Tibial artery (tissue), 4 donors: ENCODE results near the gene PEAR1.

Experiments
- DNase-seq, 2 donors: peaks; one replicate each; pipeline ENCODE4 v3.0.0-alpha.2; 2019
- H3K27ac ChIP-seq, 2 donors: fragments of 200-600 bp; sonication (generic) in 1 of 2; 1 replicate in 1 of 2; 2 replicates in 1 of 2; pipeline ENCODE4 v1.5.1; 2018 to 2019; ENCODE audit warnings: mild to moderate bottlenecking in 1 of 2
- H3K27me3 ChIP-seq, 2 donors: fragments of 200-600 bp; sonication (generic) in 1 of 2; one replicate each; pipeline versions ENCODE4 v1.5.1 to v1.6.0; 2016 to 2019
- H3K36me3 ChIP-seq, 3 donors: fragments of 200-600 bp; sonication (generic) in 2 of 3; one replicate each; pipeline ENCODE4 v1.5.1; 2016 to 2019; ENCODE audit warnings: mild to moderate bottlenecking in 2 of 3
- H3K4me1 ChIP-seq, 4 donors: fragments of 200-600 bp; sonication (generic) in 2 of 4; 1 replicate in 3 of 4; 2 replicates in 1 of 4; pipeline ENCODE4 v1.5.1; 2016 to 2019
- H3K4me3 ChIP-seq, 2 donors: fragments of 200-600 bp; sonication (generic) in 1 of 2; 1 replicate in 1 of 2; 2 replicates in 1 of 2; pipeline ENCODE4 v1.5.1; 2018 to 2019; ENCODE audit warnings: mild to moderate bottlenecking in 2 of 2
- H3K9me3 ChIP-seq, 3 donors: fragments of 200-600 bp; sonication (generic) in 1 of 3; one replicate each; pipeline ENCODE4 v1.5.1; 2016 to 2019
- intact Hi-C: fragments of 100-400 bp; cut with DNase I; formaldehyde crosslinking; loops from one replicate; pipeline ENCODE4 v1.15.0; 2023; ENCODE audit warnings: low total_unique reads
- TF ChIP-seq, protein P1 (sequence below), 2 experiments: fragments of 200-600 bp in 1 of 2; fragments of 450-650 bp in 1 of 2; IDR thresholded peaks; one replicate each; pipeline ENCODE4 v1.5.1; 2017 to 2019; ENCODE audit warnings: antibody characterized with exemption in 2 of 2, mild to moderate bottlenecking in 1 of 2, moderate library complexity in 1 of 2

The PEAR1 gene

DNA sequence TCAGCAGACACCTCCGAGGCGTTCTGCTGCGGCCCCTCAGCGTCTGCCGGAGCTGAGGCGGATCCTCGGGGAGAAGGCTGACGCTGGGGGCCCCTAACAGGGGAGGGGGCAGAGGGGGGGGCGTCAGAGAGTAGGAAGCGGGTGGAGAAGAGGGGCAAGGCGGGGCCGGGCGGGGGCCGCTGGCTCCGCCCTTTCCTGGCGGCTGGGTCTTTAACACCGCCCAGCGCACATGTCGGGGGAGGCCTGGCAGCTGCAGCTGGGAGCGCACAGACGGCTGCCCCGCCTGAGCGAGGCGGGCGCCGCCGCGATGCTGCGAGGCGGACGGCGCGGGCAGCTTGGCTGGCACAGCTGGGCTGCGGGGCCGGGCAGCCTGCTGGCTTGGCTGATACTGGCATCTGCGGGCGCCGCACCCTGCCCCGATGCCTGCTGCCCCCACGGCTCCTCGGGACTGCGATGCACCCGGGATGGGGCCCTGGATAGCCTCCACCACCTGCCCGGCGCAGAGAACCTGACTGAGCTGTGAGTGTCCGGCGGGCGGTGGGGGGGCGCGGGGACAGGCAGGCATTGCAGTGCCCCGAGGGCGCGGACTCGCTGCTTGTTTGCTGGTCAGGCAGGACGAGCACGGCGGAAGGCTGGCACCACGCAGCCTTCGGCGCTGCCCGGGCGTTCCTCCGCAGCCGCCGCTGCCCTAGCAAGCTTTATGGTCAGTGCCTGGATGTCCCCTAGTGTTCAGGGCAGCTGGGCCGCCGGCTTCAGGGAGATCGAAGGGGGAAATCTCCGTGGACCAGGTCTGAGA lies 32.7 kb upstream of the PEAR1 start, which contains the start of gene NTRK1:
NTRK1 (plus strand) TSS at position 238 of the 796 bp plus-strand sequence; CDS start at position 308, 70 bp downstream.
- Histone ChIP-seq H3K27me3 (peaks cover 0 to 92% of the 10 kb centered on the region in 2 donors), H3K36me3 (no peaks in the 10 kb centered on the region), H3K4me1 (peaks cover 0 to 27% (median 25%) of the 10 kb centered on the region in 4 donors), H3K4me3 (peak within 1 kb of the TSS; percentile 10 to 30), H3K27ac (no peak within 1 kb of the TSS), H3K9me3 (no peaks in the 10 kb centered on the region)
- TF ChIP-seq, protein P1, sequence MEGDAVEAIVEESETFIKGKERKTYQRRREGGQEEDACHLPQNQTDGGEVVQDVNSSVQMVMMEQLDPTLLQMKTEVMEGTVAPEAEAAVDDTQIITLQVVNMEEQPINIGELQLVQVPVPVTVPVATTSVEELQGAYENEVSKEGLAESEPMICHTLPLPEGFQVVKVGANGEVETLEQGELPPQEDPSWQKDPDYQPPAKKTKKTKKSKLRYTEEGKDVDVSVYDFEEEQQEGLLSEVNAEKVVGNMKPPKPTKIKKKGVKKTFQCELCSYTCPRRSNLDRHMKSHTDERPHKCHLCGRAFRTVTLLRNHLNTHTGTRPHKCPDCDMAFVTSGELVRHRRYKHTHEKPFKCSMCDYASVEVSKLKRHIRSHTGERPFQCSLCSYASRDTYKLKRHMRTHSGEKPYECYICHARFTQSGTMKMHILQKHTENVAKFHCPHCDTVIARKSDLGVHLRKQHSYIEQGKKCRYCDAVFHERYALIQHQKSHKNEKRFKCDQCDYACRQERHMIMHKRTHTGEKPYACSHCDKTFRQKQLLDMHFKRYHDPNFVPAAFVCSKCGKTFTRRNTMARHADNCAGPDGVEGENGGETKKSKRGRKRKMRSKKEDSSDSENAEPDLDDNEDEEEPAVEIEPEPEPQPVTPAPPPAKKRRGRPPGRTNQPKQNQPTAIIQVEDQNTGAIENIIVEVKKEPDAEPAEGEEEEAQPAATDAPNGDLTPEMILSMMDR (IDR thresholded peaks at IDR 0.05), result no peak
- no peak for DNase-seq
- intact Hi-C loops, result no loop called here

DNA sequence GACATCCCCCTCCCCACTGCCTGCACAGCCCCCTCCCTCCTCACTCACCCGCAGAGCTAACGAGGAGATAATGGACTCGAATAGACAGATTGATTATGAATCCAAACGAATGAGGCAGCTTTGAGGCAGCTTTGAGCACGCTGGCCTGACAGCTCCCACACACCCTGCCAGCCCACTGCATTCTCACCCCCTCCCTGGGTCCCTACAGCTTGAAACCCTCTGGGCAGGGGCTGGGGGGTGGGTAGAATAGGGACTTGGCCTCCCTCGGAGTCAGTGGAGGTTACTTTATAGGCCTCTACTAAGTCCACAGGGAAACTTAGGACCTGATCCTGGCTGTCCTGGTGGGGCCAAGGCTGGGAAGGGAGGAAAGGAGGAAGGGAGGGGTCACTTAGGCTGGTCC lies 30.9 kb upstream of the PEAR1 start:
- DNase-seq, result no peak
- H3K36me3 ChIP-seq, result no peaks in the 10 kb centered on the region
- H3K4me3 ChIP-seq, result no peak overlapping the region
- intact Hi-C loops, result no loop called here
- peaks cover 0 to 95% of the 10 kb centered on the region in 2 donors for H3K27me3 ChIP-seq
- H3K27ac ChIP-seq, result no peak overlapping the region
- H3K9me3 ChIP-seq, result no peaks in the 10 kb centered on the region
- peaks cover 0 to 27% (median 25%) of the 10 kb centered on the region in 4 donors for H3K4me1 ChIP-seq
- TF ChIP-seq, protein P1 (IDR thresholded peaks at IDR 0.05), result no peak

DNA sequence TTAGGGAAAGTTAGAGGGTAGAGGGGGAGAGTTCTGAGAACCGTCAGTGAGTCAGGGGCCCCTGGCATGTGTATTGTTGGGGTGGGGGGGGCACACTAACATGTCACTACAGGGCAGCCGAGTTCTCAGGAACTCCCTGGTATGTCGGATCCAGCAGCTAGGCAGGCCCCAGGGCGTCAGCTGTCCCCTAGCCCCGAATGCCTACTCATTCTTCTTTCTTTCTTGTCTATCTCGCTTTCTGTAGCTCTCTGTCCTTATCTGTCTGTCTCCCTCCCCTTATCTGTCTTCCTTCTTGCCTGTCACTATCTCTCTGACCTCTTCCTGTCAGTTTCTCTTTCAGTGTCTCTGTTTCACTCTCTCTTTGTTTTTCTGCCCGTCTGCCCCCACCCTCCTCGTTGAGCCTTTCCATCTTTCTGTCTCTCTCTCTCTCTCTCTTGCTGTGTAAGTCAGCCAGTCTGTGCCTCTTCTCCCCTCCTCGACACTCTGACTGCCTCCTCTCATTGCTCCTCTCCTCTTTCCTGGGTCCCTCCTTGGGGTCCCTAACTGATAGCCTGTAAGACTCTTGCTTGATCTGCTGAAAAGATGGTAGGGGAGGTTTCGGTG lies 30.4 kb upstream of the PEAR1 start:
- Histone ChIP-seq H3K27ac (no peak overlapping the region), H3K27me3 (peaks cover 0 to 95% of the 10 kb centered on the region in 2 donors), H3K36me3 (no peaks in the 10 kb centered on the region), H3K4me3 (no peak overlapping the region), H3K4me1 (peaks cover 0 to 27% (median 25%) of the 10 kb centered on the region in 4 donors), H3K9me3 (no peaks in the 10 kb centered on the region)
- TF ChIP-seq, protein P1 (IDR thresholded peaks at IDR 0.05), result no peak
- intact Hi-C loops, result no loop called here
- DNase-seq, result no peak

DNA sequence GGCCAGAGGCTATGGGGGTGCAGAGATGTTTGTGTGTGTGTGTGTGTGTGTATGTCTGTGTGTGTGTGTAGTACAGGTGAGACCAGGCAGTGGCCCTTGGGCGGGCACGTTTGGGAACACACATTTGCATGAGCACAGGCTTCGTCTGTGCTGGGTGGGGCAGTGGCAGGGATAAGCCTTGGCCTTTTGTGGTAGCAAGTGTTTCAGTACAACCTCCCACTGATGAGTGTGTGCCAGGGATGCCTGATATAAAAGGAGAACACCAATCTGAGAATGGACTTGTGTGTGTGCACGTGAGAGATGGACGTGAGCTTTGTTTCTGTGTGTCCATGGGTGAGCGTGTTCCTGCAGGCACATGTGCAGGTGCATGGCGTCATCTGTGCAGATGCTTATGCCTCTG lies 29.9 kb upstream of the PEAR1 start:
- no peaks in the 10 kb centered on the region for H3K9me3 ChIP-seq
- H3K4me1 ChIP-seq, result peaks cover 0 to 27% (median 25%) of the 10 kb centered on the region in 4 donors
- H3K27ac ChIP-seq, result no peak overlapping the region
- TF ChIP-seq, protein P1 (IDR thresholded peaks at IDR 0.05), result no peak
- H3K27me3 ChIP-seq, result peaks cover 0 to 95% of the 10 kb centered on the region in 2 donors
- no peak for DNase-seq
- no peak overlapping the region for H3K4me3 ChIP-seq
- H3K36me3 ChIP-seq, result no peaks in the 10 kb centered on the region
- intact Hi-C loops, result no loop called here

DNA sequence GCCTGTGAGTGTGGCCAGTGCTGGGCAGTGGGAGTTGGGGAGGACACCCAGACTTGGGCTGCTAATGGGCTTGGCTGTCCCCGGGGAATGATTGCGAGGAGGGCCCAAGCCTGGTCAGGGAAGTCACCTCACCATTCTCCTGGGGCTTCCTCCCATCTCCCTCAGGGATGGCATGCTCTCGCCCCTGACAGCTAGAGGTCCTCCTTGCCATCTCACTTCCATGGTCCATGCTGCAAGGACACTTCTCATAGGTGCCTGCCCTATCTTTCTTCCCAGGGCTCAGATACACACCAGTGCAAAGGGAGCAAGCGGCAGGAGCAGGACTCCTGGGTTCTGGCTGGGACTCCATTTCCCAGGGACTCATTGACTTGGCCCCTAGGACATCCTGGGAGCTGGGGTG lies 28.7 kb upstream of the PEAR1 start:
- Histone ChIP-seq H3K4me1 (peaks cover 0 to 16% (median 13%) of the 10 kb centered on the region in 4 donors), H3K9me3 (no peaks in the 10 kb centered on the region), H3K27ac (no peak overlapping the region), H3K4me3 (no peak overlapping the region), H3K27me3 (peaks cover 0 to 84% of the 10 kb centered on the region in 2 donors), H3K36me3 (no peaks in the 10 kb centered on the region)
- TF ChIP-seq, protein P1 (IDR thresholded peaks at IDR 0.05), result no peak
- intact Hi-C loops, result no loop called here
- DNase-seq, result no peak
